Urinary bladder (tissue), 4 donors: ENCODE measurements around the gene EVA1C. TPM values are rescaled to one million over a fixed set of nuclear protein-coding genes. Genes with fewer than 3 reads are reported as not detected.
A peak's percentile ranks its signal among the peaks of the same experiment; 100 is the strongest.

ENCODE experiments used
- DNase-seq: peaks from one replicate; pipeline ENCODE4 v3.0.0-alpha.2; 2015; ENCODE audit errors: extremely low spot score
- H3K27ac ChIP-seq: one replicate; pipeline ENCODE4 v1.5.1; 2013; ENCODE audit warnings: low read depth, mild to moderate bottlenecking, moderate library complexity
- H3K36me3 ChIP-seq: one replicate; pipeline ENCODE4 v1.6.1; 2013; ENCODE audit warnings: mild to moderate bottlenecking, moderate library complexity; ENCODE audit not compliant: insufficient read depth
- H3K4me1 ChIP-seq: one replicate; pipeline ENCODE4 v1.6.1; 2013; ENCODE audit warnings: mild to moderate bottlenecking, moderate library complexity; ENCODE audit not compliant: insufficient read depth
- H3K4me3 ChIP-seq: one replicate; pipeline ENCODE4 v1.5.1; 2013; ENCODE audit warnings: low read depth, low read length
- WGBS: extraction: QIAGEN DNeasy Blood & Tissue Kit; methylation state at CpG from one replicate; pipeline ENCODE4 v1.1.7; 2013; 5-methylcytosine and 5-hydroxymethylcytosine counted together
- polyA plus RNA-seq: library from polyadenylated mRNA; stranded (reverse); fragments of 200-250 nt; gene quantifications from one replicate; pipeline ENCODE4 v1.2.3, GENCODE V29; 2013
- total RNA-seq: library from RNA; depleted of rRNA; stranded (reverse); fragments of >200 nt; gene quantifications from one replicate; pipeline ENCODE4 v1.2.3, GENCODE V29; 2014
- donor health status: healthy with polysubstance abuse.
- donor health status: healthy.

EVA1C gene
- total and polyA plus RNA-seq, 2 donors = 5.7 to 35.2 TPM

DNA sequence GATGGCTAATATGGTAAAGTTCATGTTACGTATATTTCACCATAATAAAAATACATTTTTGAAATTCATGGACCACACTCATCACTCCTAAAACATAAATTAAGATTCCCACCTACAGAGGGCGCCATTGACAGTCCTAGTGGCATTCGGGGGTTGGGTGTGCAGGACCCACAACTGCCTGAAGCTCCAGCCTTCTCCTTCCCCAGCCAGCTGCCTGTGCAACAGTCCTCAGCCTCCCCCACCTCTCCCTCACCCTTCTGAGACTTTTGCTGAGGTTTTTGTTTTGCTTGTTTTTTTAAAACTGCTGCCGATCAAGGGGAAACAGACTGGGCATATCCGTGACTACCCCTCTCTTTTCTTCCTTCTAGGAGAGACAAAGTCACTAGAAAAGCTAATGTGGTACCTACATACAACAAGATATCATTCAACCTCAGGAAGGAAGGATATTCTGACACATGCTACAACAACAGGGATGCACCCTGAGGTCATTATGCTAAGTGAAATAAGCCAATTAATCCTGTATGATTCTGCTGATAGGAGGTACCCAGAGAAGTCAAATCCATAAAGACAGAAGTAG is 9.2 kb upstream of the EVA1C start:
- WGBS = 10% methylated on average over 5 of the region's 5 CpGs
- H3K36me3 ChIP-seq = no peaks in the 10 kb centered on the region
- no peak overlapping the region for H3K4me3 ChIP-seq
- H3K27ac ChIP-seq = no peak overlapping the region
- H3K4me1 ChIP-seq = no peaks in the 10 kb centered on the region
- DNase-seq = no peak

DNA sequence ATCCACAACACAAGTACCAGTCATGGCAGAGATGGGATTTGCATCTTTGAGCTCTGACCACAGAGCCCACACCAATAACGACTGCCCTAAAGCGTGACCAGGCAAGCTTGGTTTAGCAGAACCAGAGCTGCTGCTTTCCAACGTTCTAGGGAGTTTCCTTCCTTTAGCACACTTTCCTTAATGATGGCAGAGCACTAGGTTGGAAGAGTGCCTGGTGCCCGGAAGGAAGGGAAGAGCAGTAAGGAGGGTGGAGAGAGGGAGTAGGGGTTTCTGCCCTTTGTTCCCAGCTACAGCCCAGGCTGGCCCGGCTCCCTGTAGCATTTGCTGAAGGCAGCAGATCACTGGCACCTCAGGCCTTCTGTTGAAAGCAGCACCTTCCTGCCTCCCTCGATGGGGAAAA is 6.1 kb upstream of the EVA1C start:
- WGBS = 52% methylated on average over 6 of the region's 6 CpGs
- H3K27ac ChIP-seq = no peak overlapping the region
- H3K4me1 ChIP-seq = peaks cover 2% of the 10 kb centered on the region
- DNase-seq = no peak
- no peak overlapping the region for H3K4me3 ChIP-seq
- H3K36me3 ChIP-seq = no peaks in the 10 kb centered on the region

DNA sequence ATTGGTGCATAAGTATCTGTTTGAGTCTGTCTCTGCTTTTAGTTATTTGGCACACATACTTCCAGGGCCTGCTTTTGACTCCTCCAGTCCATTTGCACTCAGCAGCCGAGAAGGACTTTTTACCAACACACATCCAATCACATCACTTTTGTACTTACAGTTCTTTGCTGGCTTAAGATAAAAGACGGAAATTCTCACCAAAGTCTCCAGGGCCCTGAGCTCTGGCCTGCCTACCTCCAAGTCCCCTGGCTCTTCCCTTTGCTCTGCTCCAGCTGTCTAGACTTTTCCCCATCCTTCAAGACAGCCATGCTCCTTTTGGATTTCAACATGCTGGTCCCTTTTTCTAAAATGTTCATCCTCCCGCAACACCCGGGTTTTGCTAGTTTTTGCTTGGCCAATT is 2.2 kb upstream of the EVA1C start:
- Histone ChIP-seq H3K27ac (no peak overlapping the region), H3K4me3 (no peak overlapping the region), H3K36me3 (no peaks in the 10 kb centered on the region), H3K4me1 (peaks cover 2% of the 10 kb centered on the region)
- 86% methylated on average over 4 of the region's 4 CpGs for WGBS
- no peak for DNase-seq

DNA sequence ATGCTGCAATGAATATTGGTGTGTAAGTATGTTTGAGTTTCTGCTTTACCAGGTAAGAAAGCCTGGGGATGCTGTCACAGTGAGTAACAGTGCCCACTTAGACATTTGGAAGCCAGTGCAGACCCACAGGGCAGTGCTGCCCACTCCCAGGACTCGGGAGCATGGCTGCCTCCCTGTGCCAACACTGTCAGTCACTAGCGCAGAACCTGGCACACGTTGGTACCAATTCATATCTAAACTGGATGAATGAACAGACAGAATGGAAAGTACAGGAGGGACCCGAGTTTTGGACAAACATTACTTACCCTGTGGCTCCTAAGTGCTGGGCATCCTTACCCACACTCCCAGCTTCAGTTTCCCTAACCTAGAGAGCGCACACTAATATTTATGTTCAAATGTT is 1.6 kb upstream of the EVA1C start:
- DNase-seq = no peak
- 82% methylated on average over 5 of the region's 5 CpGs for WGBS
- H3K27ac ChIP-seq = peak overlapping the region; percentile 72
- H3K4me1 ChIP-seq = peaks cover 2% of the 10 kb centered on the region
- H3K36me3 ChIP-seq = no peaks in the 10 kb centered on the region
- H3K4me3 ChIP-seq = no peak overlapping the region

DNA sequence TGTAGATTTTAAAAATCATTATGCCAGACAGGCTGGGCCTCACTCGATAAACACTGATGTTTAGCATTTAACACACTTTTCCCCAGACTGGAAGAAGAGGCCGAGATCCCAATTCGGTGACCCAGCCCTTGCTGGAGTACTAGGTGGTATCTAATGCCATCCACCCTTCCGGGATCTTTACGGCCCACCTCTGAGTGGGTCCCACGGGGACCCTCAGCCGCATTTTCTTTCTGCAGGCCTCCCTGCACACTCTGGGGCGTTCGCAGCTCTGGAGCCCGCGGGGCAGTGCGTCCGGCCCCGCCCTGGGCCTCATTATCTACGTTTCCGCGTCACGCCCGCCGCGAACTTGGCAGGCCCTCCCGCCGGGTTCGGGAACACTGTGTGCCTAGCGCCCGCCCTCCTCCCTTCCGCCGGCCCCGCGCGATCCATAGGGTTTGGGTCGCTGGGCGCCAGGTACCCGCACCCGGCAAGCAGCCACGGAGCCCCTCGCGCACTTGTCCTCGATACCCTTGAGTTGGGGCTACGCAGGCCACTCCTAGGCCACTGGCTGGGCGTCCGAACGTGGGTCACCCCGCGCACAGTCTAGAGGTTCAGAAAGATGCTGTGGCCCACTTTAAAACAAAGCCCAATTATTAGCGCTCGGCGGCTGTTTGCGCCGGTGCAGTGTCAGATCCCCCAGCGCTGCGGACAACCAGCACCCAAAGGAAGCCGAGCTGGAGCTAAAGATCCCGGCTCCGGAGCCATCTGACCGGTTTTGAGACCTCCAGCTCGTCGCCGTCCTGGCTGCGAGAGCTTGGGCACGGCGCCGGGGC is 950 bp upstream of the EVA1C start:
- Histone ChIP-seq H3K27ac (peak overlapping the region; percentile 99), H3K4me1 (peaks cover 2% of the 10 kb centered on the region), H3K36me3 (no peaks in the 10 kb centered on the region), H3K4me3 (peak overlapping the region; percentile 85)
- WGBS = 2% methylated on average over 63 of the region's 63 CpGs
- no peak for DNase-seq

DNA sequence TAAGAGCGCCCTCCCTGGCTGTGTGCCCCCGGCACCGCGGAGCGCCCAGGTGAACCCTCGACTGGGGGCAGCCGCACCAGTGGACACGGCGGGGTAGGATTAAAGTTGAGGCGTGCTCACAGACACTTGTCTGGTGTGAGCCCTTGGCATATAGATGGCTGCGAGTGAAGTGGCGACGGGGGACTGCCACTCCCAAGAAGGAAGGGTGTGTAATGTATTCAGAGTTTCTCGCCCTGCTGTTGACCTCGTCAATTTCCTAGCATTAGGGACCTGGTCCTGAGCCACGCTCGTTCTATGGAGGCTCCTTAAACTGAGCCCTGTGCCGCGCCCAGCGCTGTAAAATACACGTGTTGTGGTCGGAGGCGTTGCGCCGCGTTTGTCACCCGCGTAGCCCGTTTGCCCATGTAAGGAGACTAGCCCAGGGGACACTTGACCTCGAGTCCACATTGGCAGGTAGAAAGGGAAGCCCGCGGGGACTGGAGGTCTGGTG is 554 bp downstream of the EVA1C start:
- DNase-seq = no peak
- WGBS = 15% methylated on average over 32 of the region's 32 CpGs
- Histone ChIP-seq H3K36me3 (no peaks in the 10 kb centered on the region), H3K27ac (peak overlapping the region; percentile 99), H3K4me1 (peaks cover 2% of the 10 kb centered on the region), H3K4me3 (peak overlapping the region; percentile 85)

DNA sequence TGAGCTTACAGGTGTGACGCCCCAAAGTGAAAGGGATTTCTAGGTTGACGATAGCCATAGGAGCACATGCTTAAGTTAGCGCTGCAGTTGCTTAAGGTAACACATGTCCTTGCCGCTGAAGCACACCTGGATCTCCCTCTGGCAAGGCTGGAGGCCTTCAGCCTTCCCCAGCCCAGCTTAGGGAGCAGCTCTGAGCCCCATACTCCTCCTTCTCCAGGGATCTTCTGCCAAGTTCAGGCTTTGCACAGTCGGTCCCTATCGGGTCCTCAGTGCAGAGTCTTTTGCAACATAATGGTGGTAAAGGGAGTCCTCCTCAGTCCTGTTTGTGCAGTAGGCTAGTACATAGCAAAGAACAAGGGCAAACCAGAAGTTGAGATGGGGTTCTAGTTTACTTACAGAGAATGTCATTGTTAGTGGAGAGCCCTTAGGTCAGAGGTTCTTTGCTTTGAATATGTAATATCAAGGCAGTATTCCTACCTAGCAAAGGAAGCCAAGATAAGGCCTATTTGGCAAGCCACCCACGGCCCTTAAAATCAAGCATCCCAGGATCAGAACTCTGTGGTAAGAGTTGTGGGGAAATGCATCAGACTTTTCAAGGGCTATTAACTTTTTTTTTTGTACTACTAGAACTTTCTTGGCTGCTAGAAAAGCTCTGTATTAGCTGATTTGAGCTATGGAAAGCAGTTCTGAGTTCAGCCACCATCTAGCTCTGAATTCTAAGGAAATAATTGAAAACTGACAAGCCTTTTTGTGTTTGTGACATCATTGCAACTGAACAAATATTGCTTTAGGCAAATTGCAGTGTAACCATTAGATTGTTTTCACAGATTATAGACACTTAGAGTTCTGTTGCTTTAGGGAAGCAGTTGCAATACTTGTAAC is 1.4 kb downstream of the EVA1C start:
- H3K36me3 ChIP-seq = no peaks in the 10 kb centered on the region
- 49% methylated on average over 7 of the region's 7 CpGs for WGBS
- DNase-seq = no peak
- H3K27ac ChIP-seq = peak overlapping the region; percentile 99
- H3K4me1 ChIP-seq = peaks cover 2% of the 10 kb centered on the region
- H3K4me3 ChIP-seq = peak overlapping the region; percentile 85

DNA sequence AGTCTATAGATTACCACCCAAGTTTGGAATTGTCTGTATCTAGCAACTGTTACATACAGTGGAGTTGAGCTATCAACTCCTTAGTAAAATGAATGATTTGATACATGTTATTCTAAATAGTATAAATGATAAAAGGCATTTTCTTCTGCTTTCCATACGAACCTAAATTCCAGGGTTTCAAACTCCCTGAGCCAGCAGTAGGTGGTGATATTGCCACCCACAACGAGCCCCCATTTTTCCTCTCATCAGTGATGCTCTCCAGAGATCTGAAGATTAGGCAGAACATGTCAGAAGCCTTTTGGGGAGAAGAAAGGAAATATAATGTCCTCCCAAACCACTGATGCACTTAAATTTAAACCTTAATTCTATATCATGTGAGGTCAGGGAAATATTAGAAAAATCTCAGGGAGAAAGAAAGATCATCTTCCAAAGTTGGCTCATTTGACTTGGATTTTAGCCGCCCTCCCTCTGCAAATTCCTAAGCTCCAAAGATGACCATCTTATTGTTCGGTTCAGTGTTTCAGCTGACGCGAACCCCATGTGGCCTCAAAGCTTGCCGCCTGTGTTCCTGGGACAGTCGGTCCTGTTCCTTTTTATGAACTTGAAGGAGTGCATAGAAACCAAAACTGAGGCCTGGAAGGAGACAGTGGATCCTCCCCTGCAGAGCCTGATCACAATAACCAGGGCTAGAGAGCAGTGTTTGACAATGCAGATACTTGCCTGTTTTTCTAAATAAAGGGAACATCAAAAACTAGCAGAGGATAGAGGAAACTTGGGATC is 2.3 kb downstream of the EVA1C start:
- Histone ChIP-seq H3K36me3 (no peaks in the 10 kb centered on the region), H3K4me1 (peaks cover 2% of the 10 kb centered on the region), H3K4me3 (peak overlapping the region; percentile 11), H3K27ac (peak overlapping the region; percentile 42)
- no peak for DNase-seq
- WGBS = 68% methylated on average over 8 of the region's 8 CpGs

DNA sequence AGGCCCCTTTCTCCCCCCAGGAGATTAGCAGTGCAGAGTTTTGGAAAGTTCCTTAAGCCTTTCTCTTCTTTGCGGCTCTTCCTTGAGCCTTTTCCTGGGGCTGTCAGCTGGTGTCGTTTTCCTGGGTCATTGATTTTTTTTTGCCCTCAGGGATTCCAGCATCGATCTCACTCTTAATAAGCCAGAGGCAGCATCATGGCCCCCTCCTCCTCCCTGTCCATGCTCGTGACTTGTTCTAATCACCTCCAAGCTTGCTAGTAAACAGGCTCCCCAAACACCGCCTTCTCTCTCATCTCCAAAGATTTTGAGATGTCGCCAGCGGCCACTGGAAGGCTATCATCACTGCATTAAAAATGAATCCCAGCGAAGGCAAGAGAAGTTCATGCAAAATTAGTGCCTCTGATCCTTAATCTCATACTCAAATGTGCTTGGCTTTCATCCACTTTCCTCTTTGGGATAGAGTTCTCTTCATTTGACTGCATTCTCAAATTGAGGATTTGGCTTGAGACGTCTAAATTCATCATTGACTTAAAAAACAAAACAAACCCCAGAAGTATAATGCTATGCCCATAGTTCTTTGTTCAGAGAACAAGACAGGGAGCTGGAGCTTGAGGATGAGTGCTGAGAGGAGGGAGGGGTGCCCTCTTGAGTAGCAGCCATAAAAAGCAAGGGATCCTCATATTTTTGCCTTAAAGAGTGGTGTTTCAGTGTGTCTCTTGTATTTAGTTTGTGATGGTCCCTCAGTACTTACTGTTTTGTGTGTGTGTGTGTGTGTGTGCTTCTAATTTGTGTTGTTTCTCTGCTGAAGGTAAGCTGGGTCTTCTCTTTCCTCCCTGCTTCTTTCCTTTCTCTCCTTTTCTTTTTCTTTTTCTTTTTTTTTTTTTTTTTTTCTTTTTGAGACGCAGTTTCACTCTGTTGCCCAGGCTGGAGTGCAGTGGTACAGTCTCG is 3.2 kb downstream of the EVA1C start:
- Histone ChIP-seq H3K27ac (peak overlapping the region; percentile 42), H3K36me3 (no peaks in the 10 kb centered on the region), H3K4me1 (peaks cover 2% of the 10 kb centered on the region), H3K4me3 (no peak overlapping the region)
- 73% methylated on average over 11 of the region's 11 CpGs for WGBS
- DNase-seq = no peak

DNA sequence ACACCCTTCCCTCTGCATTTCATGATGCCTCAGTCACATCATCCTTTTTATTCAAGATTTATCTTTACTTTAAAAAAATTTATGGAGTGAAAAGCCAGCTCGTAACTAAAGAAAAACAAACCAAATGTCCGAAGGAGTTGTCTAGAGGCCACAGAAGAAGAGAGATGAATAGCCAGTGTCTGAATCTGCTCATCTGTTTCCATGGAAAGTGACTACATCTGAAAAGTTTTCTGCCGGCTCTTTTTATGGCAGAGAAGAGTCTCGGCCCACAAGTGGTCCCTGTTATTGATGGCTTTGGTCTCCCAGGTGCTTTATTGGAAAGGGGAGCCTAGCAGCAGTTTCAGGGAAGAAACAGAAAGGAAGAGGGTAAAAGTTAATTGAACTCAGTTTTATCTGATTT is 5.6 kb downstream of the EVA1C start:
- no peak for DNase-seq
- H3K4me1 ChIP-seq = no peaks in the 10 kb centered on the region
- H3K27ac ChIP-seq = no peak overlapping the region
- H3K4me3 ChIP-seq = no peak overlapping the region
- 57% methylated on average over 4 of the region's 4 CpGs for WGBS
- no peaks in the 10 kb centered on the region for H3K36me3 ChIP-seq

DNA sequence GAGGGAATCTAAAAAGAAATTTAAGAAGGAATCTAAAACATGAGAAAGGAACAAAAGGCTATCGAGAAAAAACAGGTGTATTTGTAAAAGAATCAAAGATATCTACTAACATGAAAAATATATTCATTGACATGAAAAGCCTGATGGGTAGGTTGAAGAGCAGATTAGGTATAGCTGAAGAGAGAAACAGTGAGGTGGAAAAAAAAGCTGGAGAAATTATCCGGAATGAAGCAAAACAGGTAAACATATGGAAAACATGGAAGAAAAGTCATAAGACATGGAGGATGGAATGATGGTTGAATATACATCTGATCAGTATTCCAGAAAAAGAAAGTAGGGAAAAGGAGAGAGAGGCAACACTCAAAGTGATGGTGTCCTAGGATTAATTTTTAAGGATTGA is 9.6 kb downstream of the EVA1C start:
- no peak for DNase-seq
- H3K4me3 ChIP-seq = no peak overlapping the region
- no peak overlapping the region for H3K27ac ChIP-seq
- no peaks in the 10 kb centered on the region for H3K36me3 ChIP-seq
- H3K4me1 ChIP-seq = peaks cover 2% of the 10 kb centered on the region
- WGBS = 97% methylated on average over 2 of the region's 2 CpGs
